GM21825 (cell line): ENCODE data around the gene CTBP1.
A peak's percentile ranks its signal among the peaks of the same experiment; 100 is the strongest.

ENCODE experiments used
- ATAC-seq: cut with Tn5 transposase; IDR thresholded peaks from one replicate; pipeline ENCODE4 v1.9.1; 2021; ENCODE audit warnings: mild to moderate bottlenecking, moderate library complexity; ENCODE audit not compliant: unreplicated experiment

The CTBP1 gene

DNA sequence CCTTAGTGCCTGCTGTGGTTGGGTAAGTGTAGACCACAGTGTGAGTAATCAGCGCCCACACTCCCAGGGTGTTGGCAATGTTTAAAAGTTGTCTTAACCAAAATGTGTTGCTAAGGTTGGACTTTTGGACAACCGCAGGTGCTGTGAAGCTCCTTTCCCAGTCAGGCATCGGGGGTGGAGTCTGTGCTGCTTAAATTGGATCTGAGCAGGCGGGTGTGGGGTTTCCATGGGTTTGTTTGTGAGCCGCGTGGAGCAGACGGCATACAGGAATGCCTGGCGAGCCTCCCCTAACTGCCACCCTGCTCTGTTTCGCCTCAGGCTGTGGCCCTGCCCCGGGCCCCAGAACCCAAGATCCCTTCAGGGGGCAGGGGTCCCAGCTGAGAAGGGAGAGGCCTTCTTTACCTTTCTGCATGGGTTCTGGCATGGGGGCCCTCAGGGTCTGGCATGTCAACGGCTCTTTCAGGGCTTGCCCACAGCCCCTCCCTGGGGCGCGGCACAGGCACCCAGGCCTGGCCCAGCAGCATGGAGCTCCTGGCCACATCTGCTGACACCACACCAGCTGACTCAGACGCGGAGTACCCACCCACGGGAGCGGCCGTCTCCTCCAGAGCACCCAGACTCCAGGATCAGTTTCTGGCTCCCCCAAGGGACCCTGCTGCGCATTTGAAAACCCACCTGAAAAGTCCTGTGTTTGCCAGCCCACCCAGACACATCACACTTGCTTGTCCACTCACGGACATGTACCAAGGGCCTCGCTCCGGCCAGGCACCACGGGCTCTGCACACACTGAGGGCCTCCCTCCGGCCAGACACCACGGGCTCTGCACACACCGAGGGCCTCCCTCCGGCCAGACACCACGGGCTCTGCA is 71.4 kb downstream of the CTBP1 start:
- no peak for ATAC-seq

- ATAC-seq: no peak
Observed at GRCh38 chr4:1176398-1177273, 72.3 kb downstream of the CTBP1 start.

GRCh38 chr4:1175635-1176229 is 73.2 kb downstream of the CTBP1 start:
- ATAC-seq: no peak

- ATAC-seq: no peak
Observed at GRCh38 chr4:1174941-1175634, 73.8 kb downstream of the CTBP1 start.

DNA sequence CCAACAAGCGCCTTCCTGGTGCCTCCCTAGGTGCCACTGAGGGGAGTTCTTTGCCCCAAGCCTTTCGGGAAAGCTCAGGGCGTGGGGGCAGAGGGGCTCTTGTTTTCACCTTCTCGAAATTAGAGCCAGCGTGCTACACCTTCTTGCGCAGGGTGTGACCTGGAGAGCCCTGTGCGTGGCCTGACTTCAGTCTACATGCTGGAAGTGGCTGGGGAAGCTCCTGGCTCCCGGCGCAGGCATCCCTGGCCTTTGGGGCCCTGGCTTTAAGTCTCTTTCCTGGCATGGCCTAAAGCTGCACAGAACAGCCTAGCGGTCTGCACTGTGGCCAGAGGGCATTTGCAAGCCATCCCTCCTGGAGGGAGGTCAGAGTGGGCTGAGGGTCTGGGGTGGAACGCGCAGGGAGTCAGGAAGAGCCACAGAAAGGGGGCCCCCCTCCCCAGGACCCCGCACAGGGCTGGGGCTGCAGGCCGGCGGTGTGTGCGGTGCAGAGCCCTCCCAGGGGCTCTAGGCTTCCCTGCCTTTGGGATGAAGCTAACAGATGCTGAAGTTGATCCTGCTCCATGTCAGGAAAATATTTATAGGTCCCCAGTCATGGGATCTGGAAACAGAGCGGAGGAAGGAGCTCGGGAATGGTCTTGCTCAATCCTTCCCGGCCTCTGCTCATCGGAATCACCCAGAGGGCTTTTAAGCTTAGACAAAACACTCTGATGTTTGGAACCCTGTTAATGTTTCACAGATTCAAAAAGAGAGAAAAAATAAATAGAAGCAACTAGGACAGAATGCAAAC is 75.8 kb downstream of the CTBP1 start:
- no peak for ATAC-seq

DNA sequence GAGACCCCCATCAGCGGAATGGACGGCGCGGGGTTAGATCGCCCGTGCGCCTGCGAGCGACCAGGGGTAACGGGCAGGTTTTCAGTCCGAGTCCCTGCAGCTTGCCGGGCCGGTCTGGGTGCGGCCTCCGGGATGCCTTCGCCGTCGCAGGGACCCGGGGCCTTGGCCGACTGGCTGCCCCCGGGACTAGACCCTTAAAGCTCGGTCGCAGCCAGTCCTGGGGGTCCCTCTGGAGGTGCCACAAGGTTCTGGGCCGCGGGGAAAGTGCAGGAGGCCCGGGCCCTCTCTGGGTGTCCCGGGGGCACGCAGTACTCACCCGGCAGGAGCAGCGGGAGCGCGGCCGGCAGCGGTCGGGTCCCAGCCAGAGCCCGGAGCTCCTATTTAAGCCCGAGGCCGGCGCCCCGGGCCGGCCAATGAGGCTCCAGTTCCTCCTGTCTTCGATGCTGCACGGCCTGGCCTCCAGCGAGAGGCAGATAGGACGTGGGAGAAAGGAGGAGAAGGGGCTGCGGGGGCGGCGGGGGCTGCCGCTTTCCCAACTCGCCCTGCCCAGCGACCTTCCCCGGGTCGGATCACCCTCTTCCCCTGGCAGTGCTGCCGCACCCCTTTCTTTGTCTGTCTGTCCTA is 76.6 kb downstream of the CTBP1 start, which contains the start of gene SPON2:
SPON2 (minus strand) TSS at position 356 of the 624 bp plus-strand sequence.
- no peak for ATAC-seq

DNA sequence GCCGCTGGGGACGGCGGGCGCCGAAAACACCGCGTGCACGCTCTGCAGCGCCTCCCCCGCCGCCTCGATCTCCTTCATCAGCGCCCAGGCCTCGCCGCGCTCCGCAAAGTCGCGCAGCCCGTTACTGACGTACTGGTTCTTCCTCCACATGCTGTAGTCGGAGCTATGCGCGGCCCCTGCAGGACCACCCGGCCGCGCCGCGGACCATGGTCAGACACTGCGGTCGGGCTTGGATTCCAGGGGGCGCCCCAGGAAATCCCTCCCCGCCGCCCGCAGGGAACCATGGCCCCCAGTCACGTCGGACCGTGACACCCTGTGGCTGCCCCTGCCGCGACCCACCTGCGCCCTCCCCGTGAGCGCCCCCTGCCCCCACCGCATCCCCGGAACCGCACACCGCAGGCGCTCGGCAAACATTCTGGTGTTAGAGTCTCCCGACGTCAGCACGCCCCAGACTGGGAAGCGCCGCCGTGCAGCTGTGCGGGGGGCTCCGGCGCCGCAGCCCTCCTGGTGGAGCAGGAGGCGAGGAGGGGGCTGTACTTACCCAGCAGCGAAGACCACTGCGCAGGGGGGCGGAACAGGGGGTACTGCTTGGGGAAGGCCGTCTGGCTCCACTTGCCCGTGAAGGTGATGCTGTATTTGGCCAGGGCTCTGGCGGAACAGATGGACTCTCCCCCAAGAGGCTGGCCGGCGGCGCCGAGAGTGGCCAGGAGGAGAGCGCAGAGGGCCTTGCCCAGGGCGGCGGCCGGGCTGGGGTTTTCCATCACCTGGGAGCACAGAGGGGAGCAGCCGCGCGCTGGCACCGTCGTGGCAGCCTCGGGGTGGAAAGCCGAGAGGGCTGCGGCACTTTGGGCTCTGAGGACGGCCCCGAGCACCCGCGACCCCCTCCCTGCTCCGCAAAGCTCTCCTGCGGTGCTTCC is 77.4 kb downstream of the CTBP1 start:
- ATAC-seq: no peak

GRCh38 chr4:1170976-1171310 is 78.0 kb downstream of the CTBP1 start:
- no peak for ATAC-seq

DNA sequence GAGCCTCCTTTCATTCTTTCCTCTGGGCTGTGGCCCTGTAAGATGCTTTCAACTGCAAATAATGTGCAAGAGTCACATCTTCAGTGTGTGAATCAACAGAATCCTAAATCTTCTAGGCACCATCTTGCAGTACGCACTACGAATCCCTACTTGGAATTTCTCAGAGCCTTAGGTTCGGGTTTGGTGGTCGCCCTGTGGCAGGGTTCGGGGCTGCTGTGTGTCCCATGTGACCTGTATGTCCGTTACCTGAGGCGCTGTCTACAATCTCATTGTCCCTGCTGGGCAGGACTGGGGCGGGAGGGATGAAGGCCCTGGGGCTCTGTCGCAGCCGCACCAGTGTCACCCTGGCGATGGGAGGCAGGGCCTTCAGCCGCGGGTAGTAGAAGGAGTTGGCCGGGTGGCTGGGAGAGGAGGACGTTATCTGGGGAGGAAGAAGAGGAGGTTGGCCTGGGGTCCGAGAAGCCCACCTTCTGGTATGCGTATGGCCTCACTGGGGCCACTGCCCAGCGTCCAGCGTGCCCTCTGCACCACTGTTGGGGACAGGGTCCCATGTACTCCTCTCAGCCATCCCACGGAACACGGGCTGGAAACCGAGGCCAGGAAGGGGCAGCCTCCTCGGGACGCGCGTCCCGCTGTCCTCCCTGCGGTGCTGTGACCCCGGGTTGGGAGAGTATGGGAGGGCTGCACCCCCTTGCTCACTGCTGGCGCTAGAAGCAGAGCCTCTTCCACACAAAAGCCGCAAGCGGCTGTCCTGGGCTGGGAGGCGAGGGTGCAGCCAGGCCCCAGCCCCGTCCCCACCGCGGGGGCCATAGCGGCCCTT is 78.6 kb downstream of the CTBP1 start:
- no peak for ATAC-seq

DNA sequence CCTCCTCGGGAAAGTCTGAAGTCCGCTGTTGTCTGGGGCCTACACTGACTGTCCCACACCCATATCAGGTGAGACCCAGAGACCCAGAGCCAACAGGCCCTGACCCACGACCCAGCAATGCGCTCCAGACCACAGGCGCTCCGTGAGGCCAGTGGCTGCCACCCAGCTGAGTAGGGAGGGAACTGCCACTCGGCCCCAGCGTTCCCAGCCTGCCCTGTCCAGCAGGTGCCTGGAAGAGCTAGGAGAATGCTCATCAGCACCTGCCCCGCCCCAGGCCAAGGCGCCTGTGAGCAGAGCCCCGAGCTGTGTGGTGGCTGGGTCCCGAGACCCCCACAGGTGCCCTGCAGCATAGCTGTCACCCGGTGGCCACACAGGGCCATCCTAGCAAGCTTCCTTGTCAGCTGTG is 79.2 kb downstream of the CTBP1 start:
- no peak for ATAC-seq

DNA sequence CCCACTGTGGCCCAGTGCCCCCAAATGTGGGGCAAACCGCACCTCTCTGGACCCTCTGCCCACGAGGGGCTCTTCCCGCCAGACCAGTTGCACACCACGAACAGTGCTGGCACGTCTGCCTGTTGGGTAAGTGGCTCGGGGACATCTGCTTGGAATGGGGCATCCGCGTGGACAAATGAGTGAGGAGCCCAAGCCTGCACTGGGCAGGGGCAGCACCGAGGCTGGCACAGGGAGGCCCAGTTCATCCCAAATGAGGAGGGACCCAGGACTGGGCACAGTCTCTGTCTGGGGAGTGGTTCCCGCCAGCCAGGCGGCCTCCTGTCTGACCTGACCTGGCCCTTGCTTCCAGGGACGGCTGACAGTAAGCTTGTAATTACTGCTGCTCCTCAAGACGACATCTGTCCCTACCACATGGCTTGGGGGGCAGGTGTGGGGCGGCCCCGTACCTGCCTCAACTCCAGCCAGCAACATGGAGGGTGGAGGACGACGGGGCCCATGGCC is 79.7 kb downstream of the CTBP1 start:
- no peak for ATAC-seq

DNA sequence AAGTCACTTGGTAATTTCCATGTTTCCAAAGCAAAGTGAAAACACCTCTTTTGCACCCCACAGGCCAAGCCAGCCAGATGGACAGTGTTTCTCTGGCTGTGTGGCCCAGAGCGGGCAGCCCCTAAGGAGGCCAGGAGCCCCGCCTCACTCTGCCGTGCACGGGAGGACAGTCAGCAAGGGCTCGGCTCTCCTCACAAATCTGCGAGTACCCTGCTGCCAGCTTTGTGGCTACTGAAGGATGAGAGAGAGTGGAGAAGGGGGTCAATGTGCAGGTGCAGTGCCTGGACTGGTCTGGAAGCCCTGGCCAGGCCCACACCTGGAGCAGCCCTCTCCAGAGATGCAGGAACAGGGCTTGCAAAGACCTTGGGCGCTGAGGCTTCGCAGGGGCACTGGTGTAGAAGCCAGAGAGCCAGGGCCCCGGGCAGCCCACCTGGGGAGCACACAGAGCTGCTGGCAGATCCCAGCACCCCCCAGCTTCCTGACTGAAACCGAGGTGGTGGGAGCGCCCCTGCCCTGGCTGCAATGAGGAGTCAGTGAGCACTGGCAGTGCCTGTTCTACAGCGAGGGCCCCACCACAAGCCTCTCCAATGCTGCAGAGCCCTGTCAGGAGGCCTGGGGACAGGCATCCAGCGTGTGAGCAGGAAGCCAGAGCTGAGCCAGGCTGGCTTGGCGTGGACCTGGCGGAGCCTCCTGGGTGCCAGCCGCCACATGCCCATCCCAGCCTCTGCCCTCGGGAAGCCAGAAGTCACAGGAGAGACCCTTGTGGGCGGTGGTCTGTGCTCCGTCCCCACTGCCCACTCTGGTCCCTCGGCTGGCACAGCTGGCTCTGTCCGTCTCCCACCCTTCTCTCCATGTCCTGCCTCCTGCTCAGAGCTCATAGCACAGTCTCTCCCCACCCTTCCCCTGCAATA is 80.5 kb downstream of the CTBP1 start:
- ATAC-seq: no peak

- ATAC-seq: peak; percentile 69
Observed at GRCh38 chr4:1167244-1167949, 81.5 kb downstream of the CTBP1 start.

- peak; percentile 6 for ATAC-seq
Observed at GRCh38 chr4:1166509-1167243, 82.3 kb downstream of the CTBP1 start.

DNA sequence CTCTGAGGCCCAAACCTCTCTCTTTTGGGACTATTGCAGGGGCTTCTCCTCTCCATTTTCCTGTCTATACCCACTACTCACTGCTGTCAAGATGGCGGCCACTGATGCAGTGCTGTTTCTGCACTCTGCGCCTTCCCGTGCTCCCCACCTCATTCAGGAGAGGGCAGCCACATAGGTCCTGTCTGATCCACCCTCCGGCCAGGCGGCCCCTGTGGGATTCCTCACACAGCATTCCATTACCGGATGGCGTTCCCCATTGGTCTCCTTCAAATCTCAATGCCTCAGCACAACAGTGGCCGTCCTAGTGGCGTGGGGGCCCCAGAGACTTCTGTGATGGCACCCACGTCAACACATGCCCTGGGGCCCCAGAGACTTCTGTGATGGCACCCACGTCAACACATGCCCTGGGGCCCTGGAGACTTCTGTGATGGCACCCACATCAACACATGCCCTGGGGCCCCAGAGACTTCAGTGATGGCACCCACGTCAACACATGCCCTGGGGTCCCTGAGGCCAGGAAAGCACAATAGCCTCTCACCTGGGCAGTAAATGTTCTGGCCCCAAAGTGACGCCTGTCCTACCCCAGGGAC is 83.9 kb downstream of the CTBP1 start:
- no peak for ATAC-seq
